H9 (cell line): ENCODE data around the gene DTX2. TPM values are rescaled to one million over a fixed set of nuclear protein-coding genes. Genes with fewer than 3 reads are reported as not detected.
"Not testable (repeated sequence)": the region's sequence is repeated elsewhere in the genome, so short reads cannot be mapped to it uniquely, and the experiment has no call there.

Experiments
- DNase-seq: peaks from one replicate; pipeline ENCODE4 v3.0.0-alpha.2; 2017
- H2AFZ ChIP-seq: one replicate; pipeline ENCODE4 v1.6.1; 2013; ENCODE audit warnings: mild to moderate bottlenecking, low read length, control low read depth, moderate library complexity
- H2AK5ac ChIP-seq: 2 replicates; pipeline ENCODE4 v1.6.1; 2013; ENCODE audit warnings: low read length, control low read depth, mixed read lengths; ENCODE audit not compliant: insufficient read length
- H2BK120ac ChIP-seq: one replicate; pipeline ENCODE4 v1.6.1; 2013; ENCODE audit warnings: low read depth, mild to moderate bottlenecking, low read length, control low read depth, inconsistent platforms; ENCODE audit not compliant: poor library complexity, severe bottlenecking
- H2BK12ac ChIP-seq: 2 replicates; pipeline ENCODE4 v1.6.1; 2013; ENCODE audit warnings: low read length, control low read depth, mixed read lengths, low read depth; ENCODE audit not compliant: insufficient read length
- H2BK15ac ChIP-seq: 2 replicates; pipeline ENCODE4 v1.6.1; 2013; ENCODE audit warnings: low read depth, low read length, control low read depth
- H2BK20ac ChIP-seq: one replicate; pipeline ENCODE4 v1.6.1; 2013; ENCODE audit warnings: low read depth, mild to moderate bottlenecking, low read length, control low read depth, inconsistent platforms; ENCODE audit not compliant: poor library complexity, severe bottlenecking
- H2BK5ac ChIP-seq: 2 replicates; pipeline ENCODE4 v1.6.1; 2013; ENCODE audit warnings: low read length, control low read depth, mixed read lengths; ENCODE audit not compliant: insufficient read length
- H3K14ac ChIP-seq: 2 replicates; pipeline ENCODE4 v1.6.1; 2013; ENCODE audit warnings: low read length, control low read depth; ENCODE audit not compliant: insufficient read depth
- H3K18ac ChIP-seq: 2 replicates; pipeline ENCODE4 v1.6.1; 2013; ENCODE audit warnings: low read depth, mild to moderate bottlenecking, mixed read lengths, low read length, control low read depth; ENCODE audit not compliant: insufficient read length
- H3K23ac ChIP-seq: 2 replicates; pipeline ENCODE4 v1.6.1; 2013; ENCODE audit warnings: low read length, control low read depth, mixed read lengths, low read depth; ENCODE audit not compliant: insufficient read length
- H3K23me2 ChIP-seq: 2 replicates; pipeline ENCODE4 v1.6.1; 2013; ENCODE audit warnings: low read depth, mild to moderate bottlenecking, mixed read lengths, low read length, control low read depth; ENCODE audit not compliant: insufficient read length, poor library complexity, severe bottlenecking
- H3K27ac ChIP-seq: 2 replicates; pipeline ENCODE4 v1.5.1; 2013; ENCODE audit warnings: low read length, control low read depth, mixed read lengths, low read depth; ENCODE audit not compliant: insufficient read length
- H3K27me3 ChIP-seq: 2 replicates; pipeline ENCODE4 v1.6.1; 2013; ENCODE audit warnings: low read length, control low read depth, inconsistent platforms; ENCODE audit not compliant: insufficient read depth
- H3K4ac ChIP-seq: 2 replicates; pipeline ENCODE4 v1.6.1; 2013; ENCODE audit warnings: low read depth, mild to moderate bottlenecking, control low read depth, inconsistent platforms, low read length, moderate library complexity
- H3K4me1 ChIP-seq: 2 replicates; pipeline ENCODE4 v1.6.1; 2013; ENCODE audit warnings: low read length, control low read depth, inconsistent platforms; ENCODE audit not compliant: insufficient read depth
- H3K4me2 ChIP-seq: 2 replicates; pipeline ENCODE4 v1.6.1; 2013; ENCODE audit warnings: low read length, control low read depth, mixed read lengths; ENCODE audit not compliant: insufficient read length, insufficient read depth
- H3K56ac ChIP-seq: 2 replicates; pipeline ENCODE4 v1.6.1; 2013; ENCODE audit warnings: low read depth, mild to moderate bottlenecking, mixed read lengths, low read length, control low read depth; ENCODE audit not compliant: insufficient read length
- H3K79me1 ChIP-seq: 2 replicates; pipeline ENCODE4 v1.6.1; 2013; ENCODE audit warnings: low read depth, mild to moderate bottlenecking, moderate library complexity, low read length, control low read depth, inconsistent platforms; ENCODE audit not compliant: insufficient read depth, poor library complexity, severe bottlenecking
- H3K79me2 ChIP-seq: 2 replicates; pipeline ENCODE4 v1.6.1; 2013; ENCODE audit warnings: low read length, control low read depth, inconsistent platforms; ENCODE audit not compliant: insufficient read depth
- H3K9ac ChIP-seq: 2 replicates; pipeline ENCODE4 v1.6.1; 2013; ENCODE audit warnings: low read length, control low read depth, mixed read lengths; ENCODE audit not compliant: insufficient read length; ENCODE audit errors: extremely low read depth
- H3K9me3 ChIP-seq: one replicate; pipeline ENCODE4 v1.6.1; 2013; ENCODE audit warnings: low read depth, low read length, inconsistent platforms; ENCODE audit not compliant: control insufficient read depth
- H3T11ph ChIP-seq: one replicate; pipeline ENCODE4 v1.6.1; 2013; ENCODE audit warnings: mild to moderate bottlenecking, low read length, control low read depth, inconsistent platforms
- H4K20me1 ChIP-seq: one replicate; pipeline ENCODE4 v1.6.1; 2013; ENCODE audit not compliant: control insufficient read depth, insufficient read length, insufficient read depth
- H4K5ac ChIP-seq: 2 replicates; pipeline ENCODE4 v1.6.1; 2013; ENCODE audit warnings: low read depth, mild to moderate bottlenecking, mixed read lengths, low read length, control low read depth; ENCODE audit not compliant: insufficient read length
- H4K8ac ChIP-seq: replicated peaks from 2 replicates; pipeline ENCODE4 v1.6.1; 2013; ENCODE audit warnings: low read length, control low read depth, mixed read lengths, low read depth; ENCODE audit not compliant: insufficient read length
- H4K91ac ChIP-seq: 2 replicates; pipeline ENCODE4 v1.6.1; 2013; ENCODE audit warnings: low read depth, mild to moderate bottlenecking, moderate library complexity, mixed read lengths, low read length, control low read depth; ENCODE audit not compliant: insufficient read length
- H3K27ac Mint-ChIP-seq, 3 experiments: 2 replicates in 2 of 3; 3 replicates in 1 of 3; pipeline ENCODE4 v1.8.0; 2020 to 2021; ENCODE audit warnings: mixed read lengths in 3 of 3, mild to moderate bottlenecking in 1 of 3, moderate library complexity in 1 of 3
- H3K27me3 Mint-ChIP-seq: 2 replicates; pipeline ENCODE4 v1.8.0; 2021; ENCODE audit warnings: low read depth, mild to moderate bottlenecking, moderate library complexity, mixed read lengths
- H3K36me3 Mint-ChIP-seq, 3 experiments: 2 replicates in 2 of 3; 3 replicates in 1 of 3; pipeline ENCODE4 v1.8.0; 2020 to 2021; ENCODE audit warnings: low read depth in 3 of 3, mixed read lengths in 3 of 3; ENCODE audit not compliant: insufficient read depth in 1 of 3
- H3K4me1 Mint-ChIP-seq, 2 experiments: 2 replicates each; pipeline ENCODE4 v1.8.0; 2020; ENCODE audit warnings: mixed read lengths in 2 of 2
- H3K4me3 Mint-ChIP-seq, 2 experiments: 2 replicates in 1 of 2; 3 replicates in 1 of 2; pipeline ENCODE4 v1.8.0; 2020 to 2021; ENCODE audit warnings: mild to moderate bottlenecking in 2 of 2, mixed read lengths in 2 of 2, moderate library complexity in 1 of 2
- H3K9me3 Mint-ChIP-seq, 2 experiments: 2 replicates in 1 of 2; 3 replicates in 1 of 2; pipeline ENCODE4 v1.8.0; 2020; ENCODE audit warnings: mild to moderate bottlenecking in 2 of 2, mixed read lengths in 2 of 2, moderate library complexity in 1 of 2
- WGBS: extraction: QIAGEN DNeasy Blood & Tissue Kit; methylation state at CpG from one replicate; pipeline ENCODE4 v1.1.7; 2013; ENCODE audit warnings: missing lambda C conversion rate, low lambda C conversion rate, mixed read lengths; ENCODE audit not compliant: insufficient read length; ENCODE audit errors: extremely low coverage; 5-methylcytosine and 5-hydroxymethylcytosine counted together
- total RNA-seq: library from RNA; stranded (reverse); gene quantifications from 2 replicates; pipeline ENCODE4 v1.2.1, GENCODE V29; 2021

The DTX2 gene
- total RNA-seq, 1 experiment from 2014 or later, result 48.8 TPM

DNA sequence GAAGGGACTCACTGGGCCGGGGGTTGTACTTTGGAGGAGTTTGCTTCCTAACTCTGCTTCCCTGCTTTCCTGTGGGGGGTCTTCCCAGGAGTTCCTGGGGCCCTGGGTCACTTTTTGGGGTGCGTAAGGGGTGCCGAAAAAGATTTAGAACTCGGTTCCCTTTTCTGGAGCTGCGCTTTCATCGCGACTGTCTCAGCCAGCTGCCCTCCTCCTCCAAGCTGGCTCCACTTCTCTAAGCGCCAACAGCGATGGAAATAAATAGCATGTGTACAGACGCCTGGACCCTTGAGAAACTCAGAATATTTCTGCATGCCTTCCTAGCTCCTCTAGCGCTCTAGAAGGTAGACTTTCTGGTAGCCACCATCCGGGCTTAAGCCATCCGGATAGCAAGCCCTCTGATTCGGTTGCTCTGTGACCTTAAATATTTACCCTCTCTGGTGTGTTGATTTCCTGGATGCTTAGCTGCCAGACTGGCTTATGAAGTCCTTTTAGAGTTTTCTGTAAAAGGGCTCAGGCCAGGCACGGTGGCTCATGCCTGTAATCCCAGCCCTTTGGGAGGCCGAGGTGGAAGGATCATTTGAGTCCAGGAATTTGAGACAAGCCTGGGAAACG, 868 bp downstream of the DTX2 start:
- H3K27me3 ChIP-seq, H4K8ac ChIP-seq, H2BK5ac ChIP-seq, H2AFZ ChIP-seq, H3K14ac ChIP-seq, H3K9ac ChIP-seq, H3K4me3 Mint-ChIP-seq, H4K91ac ChIP-seq, H4K20me1 ChIP-seq, H2BK20ac ChIP-seq, H2BK120ac ChIP-seq, H3K27ac ChIP-seq, H2BK15ac ChIP-seq, H2AK5ac ChIP-seq, H3K36me3 Mint-ChIP-seq, H3K27ac Mint-ChIP-seq, H2BK12ac ChIP-seq, H3K9me3 ChIP-seq, H3K9me3 Mint-ChIP-seq, H3K27me3 Mint-ChIP-seq, H3K56ac ChIP-seq, H3K4me1 Mint-ChIP-seq, H3K4me2 ChIP-seq, H3K4ac ChIP-seq, DNase-seq, H3K18ac ChIP-seq, H3K4me1 ChIP-seq, H3K79me2 ChIP-seq, H4K5ac ChIP-seq, H3K23me2 ChIP-seq, H3K79me1 ChIP-seq, H3T11ph ChIP-seq, H3K23ac ChIP-seq: not testable (repeated sequence)
- WGBS, result no CpG with 5 or more reads among the region's 17 CpGs

DNA sequence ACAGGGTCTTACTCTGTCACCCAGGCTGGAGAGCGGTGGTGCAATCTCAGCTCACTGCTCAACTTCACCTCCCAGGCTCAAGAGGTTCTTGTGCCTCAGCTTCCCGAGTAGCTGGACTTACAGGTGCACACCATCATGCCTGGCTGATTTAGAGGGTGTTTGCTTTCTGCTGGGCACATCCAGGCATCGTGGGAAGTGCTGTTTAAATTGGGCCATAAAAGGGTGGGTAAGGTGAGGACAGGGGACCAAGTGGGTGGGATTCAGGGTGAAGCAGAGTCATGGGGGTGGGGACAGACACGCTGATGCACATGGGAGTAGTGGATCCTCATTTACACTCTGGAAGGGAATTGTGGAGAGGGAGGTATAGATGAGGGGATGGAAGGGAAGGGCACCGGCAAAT, 3.5 kb downstream of the DTX2 start:
- H2AK5ac ChIP-seq, H3K79me2 ChIP-seq, H3K56ac ChIP-seq, H3K4me1 Mint-ChIP-seq, H3K23ac ChIP-seq, H3K9ac ChIP-seq, H2AFZ ChIP-seq, H3K27ac Mint-ChIP-seq, H3K27me3 Mint-ChIP-seq, H2BK12ac ChIP-seq, H3K79me1 ChIP-seq, H3K4me3 Mint-ChIP-seq, H4K8ac ChIP-seq, H2BK20ac ChIP-seq, H3K36me3 Mint-ChIP-seq, H3T11ph ChIP-seq, DNase-seq, H2BK120ac ChIP-seq, H3K9me3 Mint-ChIP-seq, H3K9me3 ChIP-seq, H3K14ac ChIP-seq, H3K23me2 ChIP-seq, H4K5ac ChIP-seq, H2BK5ac ChIP-seq, H4K20me1 ChIP-seq, H3K27ac ChIP-seq, H3K4me1 ChIP-seq, H3K4me2 ChIP-seq, H3K27me3 ChIP-seq, H3K18ac ChIP-seq, H2BK15ac ChIP-seq, H4K91ac ChIP-seq, H3K4ac ChIP-seq: not testable (repeated sequence)
- no CpG with 5 or more reads among the region's 5 CpGs for WGBS
